ELR (cell line): Measurements from ENCODE around the gene LRRK1.

Source experiments
- DNase-seq: peaks from one replicate; pipeline ENCODE4 v3.0.0-alpha.2; 2015; ENCODE audit warnings: low read depth

LRRK1 gene

GRCh38 chr15:101112336-101113113, 193.4 kb downstream of the LRRK1 start:
- no peak for DNase-seq

- no peak for DNase-seq
Measured at GRCh38 chr15:101113114-101114005, 194.2 kb downstream of the LRRK1 start.

- DNase-seq: no peak
Measured at GRCh38 chr15:101114166-101114565, 195.0 kb downstream of the LRRK1 start.

GRCh38 chr15:101114610-101115009, 195.5 kb downstream of the LRRK1 start:
- DNase-seq: no peak

- DNase-seq: no peak
Measured at GRCh38 chr15:101115393-101115785, 196.2 kb downstream of the LRRK1 start.

GRCh38 chr15:101115786-101116680, 196.9 kb downstream of the LRRK1 start:
- no peak for DNase-seq

- DNase-seq: no peak
Measured at GRCh38 chr15:101116681-101116976, 197.5 kb downstream of the LRRK1 start.

GRCh38 chr15:101118116-101118515, 199.0 kb downstream of the LRRK1 start:
- DNase-seq: no peak

- no peak for DNase-seq
Measured at GRCh38 chr15:101118615-101119014, 199.5 kb downstream of the LRRK1 start.

GRCh38 chr15:101119181-101119580, 200.0 kb downstream of the LRRK1 start:
- DNase-seq: no peak
